GM12873 (cell line): ENCODE results near the gene NR1H2.

Source experiments
- CTCF ChIP-seq: IDR thresholded peaks from 2 replicates; pipeline ENCODE4 v1.5.1; 2012; ENCODE audit warnings: low read depth, mild to moderate bottlenecking, moderate library complexity, low read length, control low read depth; ENCODE audit not compliant: insufficient read depth; ENCODE audit errors: missing control alignments

The NR1H2 gene

GRCh38 chr19:50416034-50416977 is 40.0 kb downstream of the NR1H2 start:
- no peak for TF ChIP-seq CTCF

GRCh38 chr19:50417111-50418081 is 41.1 kb downstream of the NR1H2 start:
- no peak for TF ChIP-seq CTCF

- no peak for TF ChIP-seq CTCF
Observed at GRCh38 chr19:50418176-50419021, 42.1 kb downstream of the NR1H2 start, which contains the start of gene SPIB. Gene SPIB (plus strand): TSS chr19:50418938. CDS start chr19:50418963, 25 bp downstream.

- no peak for TF ChIP-seq CTCF
Observed at GRCh38 chr19:50419022-50419579, 42.8 kb downstream of the NR1H2 start.

GRCh38 chr19:50419580-50420035 is 43.4 kb downstream of the NR1H2 start:
- TF ChIP-seq CTCF, result no peak

GRCh38 chr19:50420127-50420526 is 43.9 kb downstream of the NR1H2 start:
- TF ChIP-seq CTCF, result no peak
